Endothelial cell of umbilical vein (primary cell): Measurements from ENCODE around the gene EML3.

Source experiments
- CTCF ChIP-seq, 2 donors: IDR thresholded peaks; 1 replicate in 1 of 2; 2 replicates in 1 of 2; pipeline ENCODE4 v1.5.1; 2011; ENCODE audit warnings: low read length in 2 of 2, mild to moderate bottlenecking in 2 of 2, moderate library complexity in 2 of 2, control low read depth in 1 of 2, inconsistent platforms in 1 of 2, low read depth in 1 of 2; ENCODE audit not compliant: insufficient read depth in 1 of 2; ENCODE audit errors: extremely low read depth in 1 of 2
- MAX ChIP-seq: IDR thresholded peaks from 2 replicates; pipeline ENCODE4 v1.6.1; 2011; ENCODE audit not compliant: insufficient read depth, insufficient read length
- POLR2A ChIP-seq: IDR thresholded peaks from 2 replicates; pipeline ENCODE4 v1.6.1; 2012; ENCODE audit warnings: low read depth, mild to moderate bottlenecking, control low read depth, low read length

GRCh38 chr11:62573006-62573591, 39.5 kb downstream of the EML3 start:
- no peak for TF ChIP-seq CTCF (IDR thresholded peaks at IDR 0.05; ENCODE audit: extremely low read depth in 1 of 2, insufficient read depth in 1 of 2, low read depth in 1 of 2, low read length in 2 of 2)
- TF ChIP-seq POLR2A: no peak
- no peak for TF ChIP-seq MAX
